Loucy (cell line): ENCODE data around the gene NKAIN4.

Source experiments
- EZH2phosphoT487 ChIP-seq: fragments of 200-600 bp; IDR thresholded peaks from 2 replicates; pipeline ENCODE4 v1.6.1; 2018; ENCODE audit warnings: antibody characterized with exemption, mild to moderate bottlenecking, moderate library complexity, borderline replicate concordance
- TF ChIP-seq, protein P1 (sequence below): fragments of 200-600 bp; sonication (generic); conservative IDR thresholded peaks from 2 replicates; pipeline ENCODE4 v1.5.1; 2014; ENCODE audit warnings: mild to moderate bottlenecking, antibody characterized with exemption, low read length

GRCh38 chr20:63285636-63286615 lies 31.7 kb upstream of the NKAIN4 start:
- TF ChIP-seq, protein P1, sequence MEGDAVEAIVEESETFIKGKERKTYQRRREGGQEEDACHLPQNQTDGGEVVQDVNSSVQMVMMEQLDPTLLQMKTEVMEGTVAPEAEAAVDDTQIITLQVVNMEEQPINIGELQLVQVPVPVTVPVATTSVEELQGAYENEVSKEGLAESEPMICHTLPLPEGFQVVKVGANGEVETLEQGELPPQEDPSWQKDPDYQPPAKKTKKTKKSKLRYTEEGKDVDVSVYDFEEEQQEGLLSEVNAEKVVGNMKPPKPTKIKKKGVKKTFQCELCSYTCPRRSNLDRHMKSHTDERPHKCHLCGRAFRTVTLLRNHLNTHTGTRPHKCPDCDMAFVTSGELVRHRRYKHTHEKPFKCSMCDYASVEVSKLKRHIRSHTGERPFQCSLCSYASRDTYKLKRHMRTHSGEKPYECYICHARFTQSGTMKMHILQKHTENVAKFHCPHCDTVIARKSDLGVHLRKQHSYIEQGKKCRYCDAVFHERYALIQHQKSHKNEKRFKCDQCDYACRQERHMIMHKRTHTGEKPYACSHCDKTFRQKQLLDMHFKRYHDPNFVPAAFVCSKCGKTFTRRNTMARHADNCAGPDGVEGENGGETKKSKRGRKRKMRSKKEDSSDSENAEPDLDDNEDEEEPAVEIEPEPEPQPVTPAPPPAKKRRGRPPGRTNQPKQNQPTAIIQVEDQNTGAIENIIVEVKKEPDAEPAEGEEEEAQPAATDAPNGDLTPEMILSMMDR, result no peak
- no peak for TF ChIP-seq EZH2phosphoT487
